Mammary epithelial cell (primary cell): ENCODE measurements around the gene CIAO3.

Experiments
- CTCF ChIP-seq, 2 donors: IDR thresholded peaks in 1 of 2; conservative IDR thresholded peaks in 1 of 2; 2 replicates each; pipeline ENCODE4 v1.5.1; 2011 to 2012; ENCODE audit warnings: inconsistent platforms in 2 of 2, low read length in 2 of 2, mild to moderate bottlenecking in 2 of 2, control low read depth in 1 of 2, low read depth in 1 of 2; ENCODE audit not compliant: insufficient read depth in 1 of 2; ENCODE audit errors: extremely low read depth in 1 of 2
- EZH2 ChIP-seq: IDR thresholded peaks from 2 replicates; pipeline ENCODE4 v1.6.1; 2012; ENCODE audit warnings: low read length, inconsistent platforms, borderline replicate concordance

- TF ChIP-seq CTCF (conservative IDR thresholded peaks at IDR 0.05 in 1 of 2, IDR thresholded peaks at IDR 0.05 in 1 of 2; ENCODE audit: extremely low read depth in 1 of 2, insufficient read depth in 1 of 2, low read depth in 1 of 2, low read length in 2 of 2) (no peak), EZH2 (no peak)
These were observed 28.5 kb upstream of the CIAO3 start for GRCh38 chr16:769184-769784.
